SK-N-SH treated with all-trans-retinoic acid at 6 μM for 48 hours (cell line): ENCODE data around the gene TMPRSS11D.

Source experiments
- ATAC-seq: fragments of 200-7000 bp; cut with Tn5 transposase; 3 replicates; pipeline ENCODE4 v1.9.1; 2020; ENCODE audit warnings: mild to moderate bottlenecking, moderate library complexity
- ARNTL ChIP-seq: fragments of 450-650 bp; formaldehyde crosslinking; IDR thresholded peaks from 2 replicates; pipeline ENCODE4 v1.5.0; 2020; ENCODE audit warnings: low read depth, mild to moderate bottlenecking, moderate library complexity, borderline replicate concordance
- BACH2 ChIP-seq: fragments of 250-450 bp; sonication (Bioruptor Pico); IDR thresholded peaks from 2 replicates; pipeline ENCODE4 v1.9.0; 2021; ENCODE audit warnings: mild to moderate bottlenecking, borderline replicate concordance
- CREB5 ChIP-seq: fragments of 250-450 bp; sonication (Bioruptor Pico); IDR thresholded peaks from 2 replicates; pipeline ENCODE4 v1.5.1; 2020; ENCODE audit warnings: low read depth, mild to moderate bottlenecking, moderate library complexity
- CSDC2 ChIP-seq: fragments of 250-450 bp; sonication (Bioruptor Pico); IDR thresholded peaks from 2 replicates; pipeline ENCODE4 v1.5.0; 2020; ENCODE audit warnings: mild to moderate bottlenecking, moderate library complexity
- CSRNP3 ChIP-seq: fragments of 250-450 bp; sonication (Bioruptor Pico); IDR thresholded peaks from 2 replicates; pipeline ENCODE4 v1.5.1; 2021; ENCODE audit warnings: mild to moderate bottlenecking, moderate library complexity
- ESRRG ChIP-seq: fragments of 250-450 bp; sonication (Bioruptor Pico); IDR thresholded peaks from 2 replicates; pipeline ENCODE4 v1.6.1; 2021; ENCODE audit warnings: mild to moderate bottlenecking
- GLIS3 ChIP-seq: fragments of 250-450 bp; sonication (Bioruptor Pico); IDR thresholded peaks from 2 replicates; pipeline ENCODE4 v1.5.0; 2020; ENCODE audit warnings: mild to moderate bottlenecking, moderate library complexity
- ISL1 ChIP-seq: fragments of 250-450 bp; sonication (Bioruptor Pico); IDR thresholded peaks from 2 replicates; pipeline ENCODE4 v2.1.2; 2022; ENCODE audit warnings: mild to moderate bottlenecking, moderate library complexity
- OSR1 ChIP-seq: fragments of 250-450 bp; sonication (Bioruptor Pico); IDR thresholded peaks from 2 replicates; pipeline ENCODE4 v1.8.0; 2022; ENCODE audit warnings: moderate library complexity, mild to moderate bottlenecking, inconsistent platforms
- PPARA ChIP-seq: fragments of 250-450 bp; sonication (Bioruptor Pico); IDR thresholded peaks from 2 replicates; pipeline ENCODE4 v1.5.0; 2020; ENCODE audit warnings: mild to moderate bottlenecking, borderline replicate concordance
- RARB ChIP-seq: fragments of 250-450 bp; sonication (Bioruptor Pico); IDR thresholded peaks from 2 replicates; pipeline ENCODE4 v1.8.0; 2021; ENCODE audit warnings: mild to moderate bottlenecking, moderate library complexity
- TCF4 ChIP-seq: fragments of 250-450 bp; sonication (Bioruptor Pico); IDR thresholded peaks from 2 replicates; pipeline ENCODE4 v1.8.0; 2021; ENCODE audit warnings: mild to moderate bottlenecking, moderate library complexity, borderline replicate concordance
- TSHZ2 ChIP-seq: fragments of 250-450 bp; sonication (Bioruptor Pico); IDR thresholded peaks from 2 replicates; pipeline ENCODE4 v1.5.0; 2020; ENCODE audit warnings: mild to moderate bottlenecking, moderate library complexity
- ZC3H10 ChIP-seq: fragments of 250-450 bp; sonication (Bioruptor Pico); IDR thresholded peaks from 2 replicates; pipeline ENCODE4 v1.5.1; 2021; ENCODE audit warnings: mild to moderate bottlenecking, moderate library complexity
- ZFP3 ChIP-seq: fragments of 250-450 bp; sonication (Bioruptor Pico); IDR thresholded peaks from 2 replicates; pipeline ENCODE4 v1.5.0; 2020; ENCODE audit warnings: mild to moderate bottlenecking, moderate library complexity
- ZFP30 ChIP-seq: fragments of 450-650 bp; formaldehyde crosslinking; IDR thresholded peaks from 2 replicates; pipeline ENCODE4 v1.5.0; 2022; ENCODE audit warnings: mild to moderate bottlenecking, moderate library complexity
- ZNF565 ChIP-seq: fragments of 450-650 bp; formaldehyde crosslinking; conservative IDR thresholded peaks from 2 replicates; pipeline ENCODE4 v1.5.0; 2020; ENCODE audit warnings: low read depth, mild to moderate bottlenecking, moderate library complexity
- ZNF70 ChIP-seq: fragments of 450-650 bp; formaldehyde crosslinking; IDR thresholded peaks from 2 replicates; pipeline ENCODE4 v1.5.0; 2020; ENCODE audit warnings: mild to moderate bottlenecking, moderate library complexity

Gene TMPRSS11D

GRCh38 chr4:67918428-67918827 lies 34.6 kb upstream of the TMPRSS11D start:
- no peak for TF ChIP-seq ARNTL (CRISPR knock-in tag)
- TF ChIP-seq CREB5 (CRISPR knock-in tag): no peak
- TF ChIP-seq OSR1 (CRISPR knock-in tag): no peak
- no peak for TF ChIP-seq TCF4 (CRISPR knock-in tag)
- no peak for TF ChIP-seq GLIS3
- peak; percentile 65; the same call in 2 of the 3 replicates for ATAC-seq

GRCh38 chr4:67915400-67915966 lies 31.7 kb upstream of the TMPRSS11D start:
- TF ChIP-seq TSHZ2 (CRISPR knock-in tag) (no peak), ZNF565 (CRISPR knock-in tag) (no peak), ZFP30 (no peak), PPARA (CRISPR knock-in tag) (no peak), RARB (CRISPR knock-in tag) (no peak), CREB5 (CRISPR knock-in tag) (no peak)
- ATAC-seq: no peak

GRCh38 chr4:67912080-67912479 lies 28.3 kb upstream of the TMPRSS11D start:
- ATAC-seq: no peak
- TF ChIP-seq CSRNP3 (CRISPR knock-in tag) (no peak), CSDC2 (CRISPR knock-in tag) (no peak)

GRCh38 chr4:67911638-67912037 lies 27.8 kb upstream of the TMPRSS11D start:
- no peak for ATAC-seq
- no peak for TF ChIP-seq ZNF70 (CRISPR knock-in tag)

- no peak for ATAC-seq
- TF ChIP-seq ARNTL (CRISPR knock-in tag) (no peak), ZNF70 (CRISPR knock-in tag) (no peak), ZC3H10 (CRISPR knock-in tag) (no peak), ZFP30 (no peak), GLIS3 (no peak), CREB5 (CRISPR knock-in tag) (no peak)
Measured at GRCh38 chr4:67911141-67911540, 27.3 kb upstream of the TMPRSS11D start.

- ATAC-seq: no peak
- TF ChIP-seq RARB (CRISPR knock-in tag) (no peak), ZC3H10 (CRISPR knock-in tag) (no peak), ZFP3 (no peak), TSHZ2 (CRISPR knock-in tag) (no peak), ARNTL (CRISPR knock-in tag) (no peak), ESRRG (CRISPR knock-in tag) (no peak), TCF4 (CRISPR knock-in tag) (no peak), BACH2 (CRISPR knock-in tag) (no peak), ZNF565 (CRISPR knock-in tag) (no peak), CSRNP3 (CRISPR knock-in tag) (no peak), ISL1 (CRISPR knock-in tag) (no peak)
Measured at GRCh38 chr4:67910585-67910905, 26.7 kb upstream of the TMPRSS11D start.
